Common myeloid progenitor, CD34-positive (primary cell): ENCODE data around the gene CRB3.
A peak's percentile ranks its signal among the peaks of the same experiment; 100 is the strongest.

Experiments used
- CTCF ChIA-PET: fragments of 350-600 bp; sonication (Branson Sonifier 250); formaldehyde crosslinking; loops from one replicate; lab custom pipeline; 2021; ENCODE audit warnings: antibody characterized with exemption; lab: Charles Lee
- POLR2A ChIA-PET: fragments of 350-600 bp; sonication (Branson Sonifier 250); formaldehyde crosslinking; loops from one replicate; lab custom pipeline; 2021; ENCODE audit warnings: antibody characterized with exemption; lab: Charles Lee
- DNase-seq, 3 donors: peaks; one replicate each; pipeline versions ENCODE4 v3.0.0 to v3.0.0-alpha.2; 2013
- H3K27ac ChIP-seq, 2 experiments: 1 replicate in 1 of 2; 2 replicates in 1 of 2; pipeline ENCODE4 v1.7.0; 2013; ENCODE audit warnings: inconsistent platforms in 2 of 2, low read length in 2 of 2, mild to moderate bottlenecking in 2 of 2, low read depth in 1 of 2, moderate library complexity in 1 of 2; ENCODE audit not compliant: severe bottlenecking in 2 of 2, insufficient read depth in 1 of 2, poor library complexity in 1 of 2
- H3K27me3 ChIP-seq, 5 experiments: replicated peaks in 2 of 5; 1 replicate in 3 of 5; 2 replicates in 2 of 5; pipeline versions ENCODE4 v1.6.1 to v1.7.0; 2013; ENCODE audit warnings: low read length in 4 of 5, mild to moderate bottlenecking in 2 of 5, moderate library complexity in 2 of 5, inconsistent platforms in 1 of 5; ENCODE audit not compliant: insufficient read depth in 5 of 5, control insufficient read depth in 4 of 5
- H3K36me3 ChIP-seq, 4 experiments: 1 replicate in 2 of 4; 2 replicates in 2 of 4; pipeline versions ENCODE4 v1.6.1 to v1.7.0; 2013; ENCODE audit warnings: low read length in 3 of 4, control low read depth in 1 of 4, mild to moderate bottlenecking in 1 of 4; ENCODE audit not compliant: control insufficient read depth in 4 of 4, insufficient read depth in 4 of 4
- H3K4me1 ChIP-seq, 4 experiments: 1 replicate in 3 of 4; 2 replicates in 1 of 4; pipeline versions ENCODE4 v1.6.1 to v1.7.1; 2013; ENCODE audit warnings: low read length in 3 of 4, mild to moderate bottlenecking in 3 of 4, control low read depth in 1 of 4, inconsistent platforms in 1 of 4, moderate library complexity in 1 of 4; ENCODE audit not compliant: control insufficient read depth in 4 of 4, insufficient read depth in 4 of 4; ENCODE audit errors: control extremely low read depth in 1 of 4
- H3K4me3 ChIP-seq, 7 experiments: 1 replicate in 4 of 7; 2 replicates in 3 of 7; pipeline versions ENCODE4 v1.5.1 to v1.7.0; 2013; ENCODE audit warnings: mild to moderate bottlenecking in 7 of 7, low read length in 6 of 7, moderate library complexity in 6 of 7, inconsistent platforms in 2 of 7, low read depth in 2 of 7, control low read depth in 1 of 7; ENCODE audit not compliant: insufficient read depth in 4 of 7, control insufficient read depth in 1 of 7; ENCODE audit errors: extremely low read depth in 1 of 7
- H3K9me3 ChIP-seq, 5 experiments: 1 replicate in 4 of 5; 2 replicates in 1 of 5; pipeline versions ENCODE4 v1.6.1 to v1.7.1; 2013; ENCODE audit warnings: low read length in 4 of 5, mild to moderate bottlenecking in 2 of 5, inconsistent platforms in 1 of 5, low read depth in 1 of 5, moderate library complexity in 1 of 5; ENCODE audit not compliant: control insufficient read depth in 4 of 5, insufficient read depth in 2 of 5; ENCODE audit errors: control extremely low read depth in 1 of 5
- WGBS: methylation state at CpG from one replicate; pipeline ENCODE4 v1.1.5; 2013; ENCODE audit not compliant: insufficient coverage; 5-methylcytosine and 5-hydroxymethylcytosine counted together

CRB3 gene

GRCh38 chr19:6475321-6476108, 11.4 kb downstream of the CRB3 start:
- peaks cover 0 to 29% (median 18%) of the 10 kb centered on the region in 4 experiments for H3K36me3 ChIP-seq
- no peak for DNase-seq
- 97% methylated on average over 49 of the region's 52 CpGs for WGBS
- no peak overlapping the region for H3K4me3 ChIP-seq
- CTCF ChIA-PET: no interaction called here
- H3K9me3 ChIP-seq: no peaks in the 10 kb centered on the region
- H3K4me1 ChIP-seq: no peaks in the 10 kb centered on the region
- no peak overlapping the region for H3K27ac ChIP-seq
- POLR2A ChIA-PET: no interaction called here
- no peaks in the 10 kb centered on the region for H3K27me3 ChIP-seq

GRCh38 chr19:6476155-6476895, 12.3 kb downstream of the CRB3 start:
- ChIA-PET POLR2A (no interaction called here), CTCF (no interaction called here)
- no peak overlapping the region for H3K27ac ChIP-seq
- DNase-seq: peak; percentile 34 to 51 (median 48)
- 91% methylated on average over 28 of the region's 33 CpGs for WGBS
- no peaks in the 10 kb centered on the region for H3K27me3 ChIP-seq
- peaks cover 0 to 26% (median 18%) of the 10 kb centered on the region in 4 experiments for H3K36me3 ChIP-seq
- H3K4me1 ChIP-seq: peaks cover 0 to 8% (median 6%) of the 10 kb centered on the region in 4 experiments
- no peak overlapping the region for H3K4me3 ChIP-seq
- no peaks in the 10 kb centered on the region for H3K9me3 ChIP-seq

- 96% methylated on average over 20 of the region's 29 CpGs for WGBS
- no peak overlapping the region for H3K4me3 ChIP-seq
- peaks cover 0 to 14% (median 13%) of the 10 kb centered on the region in 4 experiments for H3K4me1 ChIP-seq
- ChIA-PET CTCF (no interaction called here), POLR2A (no interaction called here)
- H3K27ac ChIP-seq: no peak overlapping the region
- no peak for DNase-seq
- H3K36me3 ChIP-seq: peaks cover 0 to 26% (median 18%) of the 10 kb centered on the region in 4 experiments
- no peaks in the 10 kb centered on the region for H3K27me3 ChIP-seq
- H3K9me3 ChIP-seq: no peaks in the 10 kb centered on the region
Observed at GRCh38 chr19:6476896-6477431, 12.9 kb downstream of the CRB3 start.

GRCh38 chr19:6478815-6479214, 14.7 kb downstream of the CRB3 start:
- ChIA-PET CTCF (interaction anchor here (0.8 kb wide), 1 partner anchor 385 kb away, joined by 3 read pairs; no protein-coding TSS in a partner anchor), POLR2A (no interaction called here)
- H3K27me3 ChIP-seq: no peaks in the 10 kb centered on the region
- peaks cover 0 to 20% (median 18%) of the 10 kb centered on the region in 4 experiments for H3K4me1 ChIP-seq
- H3K27ac ChIP-seq: no peak overlapping the region
- no peak for DNase-seq
- 98% methylated on average over 9 of the region's 13 CpGs for WGBS
- H3K9me3 ChIP-seq: no peaks in the 10 kb centered on the region
- H3K36me3 ChIP-seq: peaks cover 0 to 26% (median 18%) of the 10 kb centered on the region in 4 experiments
- H3K4me3 ChIP-seq: no peak overlapping the region

- peaks cover 0 to 20% (median 18%) of the 10 kb centered on the region in 4 experiments for H3K4me1 ChIP-seq
- 95% methylated on average over 4 of the region's 7 CpGs for WGBS
- ChIA-PET POLR2A (no interaction called here), CTCF (interaction anchor here (0.6 to 3.6 kb wide), 2 partner anchors 24 to 164 kb away, joined by 5 to 18 read pairs; partner anchors contain the start of gene TUBB4A)
- no peak for DNase-seq
- no peaks in the 10 kb centered on the region for H3K27me3 ChIP-seq
- H3K27ac ChIP-seq: no peak overlapping the region
- peaks cover 0 to 25% (median 16%) of the 10 kb centered on the region in 4 experiments for H3K36me3 ChIP-seq
- H3K9me3 ChIP-seq: no peaks in the 10 kb centered on the region
- H3K4me3 ChIP-seq: no peak overlapping the region
Observed at GRCh38 chr19:6479836-6480398, 15.8 kb downstream of the CRB3 start.

GRCh38 chr19:6480848-6481415, 16.9 kb downstream of the CRB3 start:
- WGBS: 26% methylated on average over 6 of the region's 10 CpGs
- Histone ChIP-seq H3K4me1 (peaks cover 0 to 20% (median 18%) of the 10 kb centered on the region in 4 experiments), H3K9me3 (no peaks in the 10 kb centered on the region), H3K36me3 (peaks cover 0 to 15% (median 8%) of the 10 kb centered on the region in 4 experiments), H3K27ac (peak overlapping the region; percentile 72 to 86), H3K4me3 (peak overlapping the region; percentile 22 to 83 (median 68)), H3K27me3 (no peaks in the 10 kb centered on the region)
- peak in 2 of 3 donors; percentile 24 to 34 for DNase-seq
- POLR2A ChIA-PET: interaction anchor here (0.8 kb wide), 1 partner anchor 359 kb away, joined by 4 read pairs; no protein-coding TSS in a partner anchor
- CTCF ChIA-PET: interaction anchor here (0.6 to 3.6 kb wide), 13 partner anchors 8 to 383 kb away, joined by 3 to 18 read pairs (median 5); partner anchors contain the start of gene TUBB4A
